CD4-positive, CD25-positive, alpha-beta regulatory T cell (primary cell): ENCODE results near the gene ZNF682. TPM values are rescaled to one million over a fixed set of nuclear protein-coding genes. Genes with fewer than 3 reads are reported as not detected.
"Not testable (repeated sequence)": the region's sequence is repeated elsewhere in the genome, so short reads cannot be mapped to it uniquely, and the experiment has no call there.

Experiments used
- ATAC-seq, 2 donors: fragments of 150-1000 bp; cut with Tn5 transposase; one replicate each; pipeline ENCODE4 v1.10.0; 2021; ENCODE audit warnings: low read depth in 2 of 2, moderate number of reproducible peaks in 2 of 2, moderate library complexity in 1 of 2
- DNase-seq, 3 donors: peaks; one replicate each; pipeline versions ENCODE4 v3.0.0 to v3.0.0-alpha.2; 2012 to 2022; ENCODE audit warnings: mixed read lengths in 1 of 3
- H3K27ac ChIP-seq: one replicate; pipeline ENCODE4 v1.7.0; 2013; ENCODE audit warnings: mild to moderate bottlenecking, low read length; ENCODE audit not compliant: insufficient read depth, poor library complexity, severe bottlenecking
- H3K27me3 ChIP-seq: one replicate; pipeline ENCODE4 v1.7.0; 2013; ENCODE audit warnings: low read length; ENCODE audit not compliant: control insufficient read depth, insufficient read depth
- H3K36me3 ChIP-seq: one replicate; pipeline ENCODE4 v1.7.0; 2013; ENCODE audit warnings: mild to moderate bottlenecking, low read length, moderate library complexity; ENCODE audit not compliant: control insufficient read depth, insufficient read depth
- H3K4me1 ChIP-seq: 2 replicates; pipeline ENCODE4 v1.7.0; 2013; ENCODE audit warnings: mild to moderate bottlenecking, low read length; ENCODE audit not compliant: insufficient read depth, control insufficient read depth, poor library complexity, severe bottlenecking
- H3K4me3 ChIP-seq: one replicate; pipeline ENCODE4 v1.7.0; 2013; ENCODE audit warnings: low read depth, mild to moderate bottlenecking, low read length, moderate library complexity
- H3K9me3 ChIP-seq, 2 experiments: 1 replicate in 1 of 2; 2 replicates in 1 of 2; pipeline ENCODE4 v1.7.0; 2013; ENCODE audit warnings: low read length in 2 of 2, mild to moderate bottlenecking in 1 of 2, moderate library complexity in 1 of 2; ENCODE audit not compliant: control insufficient read depth in 2 of 2
- H3K27ac Mint-ChIP-seq, 3 donors: one replicate each; pipeline ENCODE4 v1.8.0; 2020 to 2022; ENCODE audit warnings: mild to moderate bottlenecking in 3 of 3, mixed read lengths in 3 of 3, moderate library complexity in 2 of 3
- H3K27me3 Mint-ChIP-seq: one replicate; pipeline ENCODE4 v1.8.0; 2022; ENCODE audit warnings: mild to moderate bottlenecking, mixed read lengths
- H3K36me3 Mint-ChIP-seq: one replicate; pipeline ENCODE4 v1.8.0; 2020; ENCODE audit warnings: mixed read lengths
- H3K4me1 Mint-ChIP-seq, 4 donors: one replicate each; pipeline ENCODE4 v1.8.0; 2020 to 2022; ENCODE audit warnings: mixed read lengths in 4 of 4, mild to moderate bottlenecking in 1 of 4
- H3K4me3 Mint-ChIP-seq, 4 donors: one replicate each; pipeline ENCODE4 v1.8.0; 2020 to 2022; ENCODE audit warnings: mild to moderate bottlenecking in 4 of 4, mixed read lengths in 4 of 4, moderate library complexity in 3 of 4
- H3K9me3 Mint-ChIP-seq, 7 donors: one replicate each; pipeline ENCODE4 v1.8.0; 2020 to 2022; ENCODE audit warnings: mixed read lengths in 7 of 7, mild to moderate bottlenecking in 3 of 7, moderate library complexity in 2 of 7
- polyA plus RNA-seq, 4 donors: library from polyadenylated mRNA; unstranded; fragments of 300-500 nt; fragmentation: Illumina TruSeq; gene quantifications; one replicate each; pipeline ENCODE4 v1.2.3, GENCODE V29; 2021
- total RNA-seq: library from RNA; stranded (reverse); gene quantifications from one replicate; pipeline ENCODE4 v1.2.3, GENCODE V29; 2022

The ZNF682 gene
- total RNA-seq (10.2 TPM), polyA plus RNA-seq (10 to 100 TPM in 1 of 4 donors, 1 to 10 TPM in 3; 3.8 to 10.8 (median 5.2) TPM)

DNA sequence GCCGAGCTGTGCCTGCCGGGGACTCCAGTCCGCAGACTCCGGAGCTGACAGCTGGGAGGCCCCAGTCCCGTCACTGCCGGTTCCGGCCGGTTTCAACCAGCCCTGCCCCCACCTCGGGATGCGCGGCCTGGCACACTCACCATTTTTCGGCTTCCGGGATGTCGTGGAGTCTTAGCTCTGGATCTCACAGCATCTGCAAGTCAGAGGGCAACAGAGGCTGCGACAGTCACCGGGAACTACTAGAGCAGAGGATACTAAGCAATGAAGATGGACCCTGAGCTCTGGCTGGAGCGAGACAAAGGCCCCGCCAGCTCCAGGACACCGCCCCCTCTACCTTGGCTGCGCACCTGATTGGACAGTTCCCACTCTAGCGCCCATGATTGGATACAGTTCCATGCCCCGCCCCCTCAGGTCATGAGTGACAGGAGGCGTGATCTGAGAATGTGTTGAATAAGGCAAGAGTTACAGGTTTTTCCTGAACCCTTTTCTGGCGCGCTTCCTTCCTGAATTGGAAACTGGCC lies at the start of gene ZNF682:
ZNF682 (minus strand) TSS at position 303 of the 521 bp plus-strand sequence; CDS start at position 143, 160 bp downstream.
- H3K27me3 ChIP-seq = no peaks in the 10 kb centered on the region
- Mint-ChIP-seq H3K4me3 (peak within 1 kb of the TSS; percentile 95 to 97 (median 96)), H3K27me3 (peaks cover 5% of the 10 kb centered on the region), H3K4me1 (peaks cover 7 to 27% (median 19%) of the 10 kb centered on the region in 4 donors), H3K27ac (peak within 1 kb of the TSS; percentile 95 to 98 (median 95)), H3K36me3 (peaks cover 4% of the 10 kb centered on the region), H3K9me3 (peaks cover 0 to 4% (median 0%) of the 10 kb centered on the region in 7 donors)
- DNase-seq (peak; percentile 87 to 94 (median 93)), ATAC-seq (peak; percentile 99)
- H3K4me3 ChIP-seq = peak within 1 kb of the TSS; percentile 82
- H3K4me1 ChIP-seq = peaks cover 10% of the 10 kb centered on the region
- H3K27ac ChIP-seq = peak within 1 kb of the TSS; percentile 76
- H3K36me3 ChIP-seq = peaks cover 3% of the 10 kb centered on the region
- H3K9me3 ChIP-seq = peaks cover 0 to 3% of the 10 kb centered on the region in 2 experiments

DNA sequence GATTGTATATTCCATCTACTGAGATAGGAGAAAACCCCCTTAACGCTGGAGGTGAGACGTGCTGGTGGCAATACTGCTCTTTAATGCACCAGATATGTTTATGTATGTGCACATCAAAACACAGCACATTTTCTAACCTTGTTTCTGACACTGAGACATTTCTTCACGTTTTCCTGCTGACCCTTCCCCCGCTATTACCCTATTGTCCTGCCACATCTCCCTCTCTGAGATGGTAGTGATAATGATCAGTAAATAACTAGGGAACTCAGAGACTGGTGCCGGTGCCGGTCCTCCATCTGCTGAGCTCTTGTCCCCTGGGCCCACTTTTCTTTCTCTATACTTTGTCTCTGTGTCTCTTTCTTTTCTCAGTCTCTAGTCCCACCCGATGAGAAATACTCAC lies 43.6 kb upstream of the ZNF682 start:
- peaks cover 0 to 15% (median 0%) of the 10 kb centered on the region in 7 donors for H3K9me3 Mint-ChIP-seq
- not testable (repeated sequence) for DNase-seq, H3K4me3 ChIP-seq, H3K27ac ChIP-seq, H3K4me3 Mint-ChIP-seq, H3K27me3 ChIP-seq, H3K27ac Mint-ChIP-seq, ATAC-seq, H3K27me3 Mint-ChIP-seq, H3K36me3 ChIP-seq
- peaks cover 7 to 23% (median 9%) of the 10 kb centered on the region in 4 donors for H3K4me1 Mint-ChIP-seq
- H3K4me1 ChIP-seq = peaks cover 14% of the 10 kb centered on the region
- peaks cover 7 to 23% of the 10 kb centered on the region in 2 experiments for H3K9me3 ChIP-seq
- H3K36me3 Mint-ChIP-seq = peaks cover 16% of the 10 kb centered on the region

DNA sequence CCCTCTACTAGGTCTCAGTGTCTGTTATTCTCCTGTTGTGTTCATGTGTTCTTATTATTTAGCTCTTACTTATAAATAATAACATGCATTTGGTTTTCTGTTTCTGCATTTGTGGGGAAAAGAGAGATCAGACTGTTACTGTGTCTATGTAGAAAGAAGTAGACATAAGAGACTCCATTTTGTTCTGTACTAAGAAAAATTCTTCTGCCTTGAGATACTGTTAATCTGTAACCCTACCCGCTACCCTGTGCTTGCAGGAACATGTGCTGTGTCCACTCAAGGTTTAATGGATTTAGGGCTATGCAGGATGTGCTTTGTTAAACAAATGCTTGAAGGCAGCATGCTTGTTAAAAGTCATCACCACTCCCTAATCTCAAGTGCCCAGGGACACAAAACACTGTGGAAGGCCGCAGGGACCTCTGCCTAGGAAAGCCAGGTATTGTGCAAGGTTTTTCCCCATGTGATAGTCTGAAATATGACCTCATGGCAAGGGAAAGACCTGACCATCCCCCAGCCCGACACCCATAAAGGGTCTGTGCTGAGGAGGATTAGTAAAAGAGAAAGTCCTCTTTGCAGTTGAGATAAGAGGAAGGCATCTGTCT lies 43.0 kb upstream of the ZNF682 start:
- not testable (repeated sequence) for H3K27ac Mint-ChIP-seq, H3K27me3 Mint-ChIP-seq, H3K36me3 ChIP-seq, H3K4me3 ChIP-seq, DNase-seq, H3K27ac ChIP-seq, ATAC-seq, H3K27me3 ChIP-seq
- Histone ChIP-seq H3K4me1 (peaks cover 16% of the 10 kb centered on the region), H3K9me3 (peaks cover 7 to 18% of the 10 kb centered on the region in 2 experiments)
- Mint-ChIP-seq H3K9me3 (peaks cover 0 to 12% (median 0%) of the 10 kb centered on the region in 7 donors), H3K4me1 (peaks cover 9 to 27% (median 12%) of the 10 kb centered on the region in 4 donors), H3K4me3 (peak overlapping the region in 1 of 4 donors; percentile 75), H3K36me3 (peaks cover 16% of the 10 kb centered on the region)

DNA sequence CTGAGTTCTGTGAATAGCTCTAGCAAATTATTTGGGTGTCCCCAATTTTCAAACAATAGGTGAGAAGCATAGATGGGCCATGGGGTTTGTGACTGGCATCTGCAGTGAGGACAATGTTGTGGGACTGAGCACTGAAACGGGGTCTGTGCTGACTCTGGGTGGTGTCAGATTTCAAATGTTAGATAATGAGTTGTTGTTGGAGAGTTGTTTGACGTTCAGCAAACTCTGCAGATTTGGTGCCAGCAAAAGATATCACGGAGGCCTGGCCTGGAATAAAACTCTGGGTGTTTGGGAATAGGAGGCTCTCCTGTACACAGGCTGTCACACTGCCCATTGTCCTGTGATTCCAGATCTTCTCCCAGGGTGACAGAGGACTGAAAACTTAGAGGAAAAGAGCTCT lies 41.4 kb upstream of the ZNF682 start:
- no peak for DNase-seq
- H3K27me3 ChIP-seq = no peaks in the 10 kb centered on the region
- Mint-ChIP-seq H3K9me3 (peaks cover 0 to 13% (median 0%) of the 10 kb centered on the region in 7 donors), H3K36me3 (peaks cover 13% of the 10 kb centered on the region), H3K4me3 (peak overlapping the region in 2 of 4 donors; percentile 10 to 83), H3K27ac (peak overlapping the region in 1 of 3 donors; percentile 45), H3K4me1 (peaks cover 9 to 27% (median 12%) of the 10 kb centered on the region in 4 donors), H3K27me3 (no peaks in the 10 kb centered on the region)
- no peaks in the 10 kb centered on the region for H3K36me3 ChIP-seq
- peaks cover 2 to 11% of the 10 kb centered on the region in 2 experiments for H3K9me3 ChIP-seq
- no peak overlapping the region for H3K4me3 ChIP-seq
- H3K4me1 ChIP-seq = peaks cover 16% of the 10 kb centered on the region
- ATAC-seq = no peak
- no peak overlapping the region for H3K27ac ChIP-seq

GRCh38 chr19:20079476-20079875 lies 40.2 kb upstream of the ZNF682 start:
- no peak overlapping the region for H3K27ac Mint-ChIP-seq
- Histone ChIP-seq H3K4me1 (peaks cover 16% of the 10 kb centered on the region), H3K27ac (no peak overlapping the region), H3K36me3 (no peaks in the 10 kb centered on the region), H3K27me3 (no peaks in the 10 kb centered on the region), H3K4me3 (no peak overlapping the region), H3K9me3 (peaks cover 2 to 11% of the 10 kb centered on the region in 2 experiments)
- peaks cover 0 to 13% (median 0%) of the 10 kb centered on the region in 7 donors for H3K9me3 Mint-ChIP-seq
- no peak for ATAC-seq
- peak overlapping the region; percentile 33 to 77 (median 50) for H3K4me3 Mint-ChIP-seq
- DNase-seq = peak in 1 of 3 donors; percentile 4
- H3K4me1 Mint-ChIP-seq = peaks cover 9 to 27% (median 12%) of the 10 kb centered on the region in 4 donors
- peaks cover 13% of the 10 kb centered on the region for H3K36me3 Mint-ChIP-seq
- no peaks in the 10 kb centered on the region for H3K27me3 Mint-ChIP-seq

DNA sequence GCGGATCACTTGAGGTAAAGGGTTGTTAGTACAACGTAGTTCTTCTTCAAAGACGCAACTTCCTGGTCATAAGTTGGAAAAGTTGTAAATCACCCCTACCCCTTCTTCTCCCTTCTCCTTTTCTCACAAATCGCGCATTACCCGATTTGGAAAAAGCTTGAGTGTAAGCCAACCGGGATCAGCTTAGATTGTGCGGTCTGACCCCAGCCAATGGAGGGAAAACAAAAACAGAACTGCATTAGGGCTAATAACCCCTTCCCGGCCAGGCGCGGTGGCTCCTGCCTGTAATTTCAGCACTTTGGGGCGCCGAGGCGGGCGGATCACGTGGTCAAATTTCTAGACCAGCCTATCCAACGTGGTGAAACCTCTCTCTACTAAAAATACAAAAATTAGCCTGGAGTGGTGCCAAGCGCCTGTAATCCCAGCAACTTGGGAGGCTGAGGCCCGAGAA lies 39.3 kb upstream of the ZNF682 start:
- Mint-ChIP-seq H3K27ac (peak overlapping the region in 1 of 3 donors; percentile 53), H3K4me3 (peak overlapping the region; percentile 82 to 91 (median 89)), H3K27me3 (no peaks in the 10 kb centered on the region), H3K36me3 (peaks cover 13% of the 10 kb centered on the region), H3K4me1 (peaks cover 9 to 27% (median 12%) of the 10 kb centered on the region in 4 donors), H3K9me3 (peaks cover 0 to 12% (median 0%) of the 10 kb centered on the region in 7 donors)
- no peaks in the 10 kb centered on the region for H3K27me3 ChIP-seq
- no peaks in the 10 kb centered on the region for H3K36me3 ChIP-seq
- H3K4me3 ChIP-seq = peak overlapping the region; percentile 80
- H3K9me3 ChIP-seq = peaks cover 0 to 7% of the 10 kb centered on the region in 2 experiments
- H3K4me1 ChIP-seq = peaks cover 16% of the 10 kb centered on the region
- ATAC-seq (no peak), DNase-seq (peak in 2 of 3 donors; percentile 1 to 13)
- no peak overlapping the region for H3K27ac ChIP-seq

DNA sequence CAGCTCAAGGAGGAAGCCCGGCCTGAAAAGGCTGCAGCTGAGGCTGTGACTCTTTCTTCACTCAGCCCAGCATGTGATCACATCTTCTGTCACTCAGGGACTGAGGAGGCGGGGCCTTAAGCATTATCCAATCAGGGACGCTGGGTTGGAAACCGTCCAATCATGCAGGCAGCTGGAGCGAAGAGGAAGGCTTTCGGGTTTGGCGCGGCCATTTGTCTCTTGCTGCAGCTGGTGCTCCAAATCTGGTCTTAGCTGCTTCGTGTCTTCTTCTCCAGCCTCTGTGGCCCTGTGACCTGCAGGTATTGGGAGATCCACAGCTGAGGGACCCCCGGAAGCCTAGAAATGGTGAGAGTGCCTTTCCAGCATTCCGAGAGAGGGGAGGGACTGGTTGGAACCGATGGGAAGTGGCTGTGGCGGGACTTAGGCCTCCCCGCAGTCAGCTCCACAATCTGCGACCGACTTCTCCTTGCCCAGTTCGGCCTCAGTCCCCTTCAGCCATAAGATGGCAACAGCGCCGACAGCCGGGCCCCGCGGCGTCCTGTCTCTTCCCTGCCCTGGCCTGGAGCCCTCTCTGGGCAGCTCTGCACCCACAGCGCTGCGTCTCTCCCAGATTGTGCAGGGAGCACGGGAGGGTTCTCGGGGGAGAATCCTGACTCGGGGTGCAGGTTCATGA lies 38.6 kb upstream of the ZNF682 start, which contains the start of gene ZNF90:
ZNF90 (plus strand) TSS at position 210 of the 673 bp plus-strand sequence; CDS start at position 343, 133 bp downstream.
- Mint-ChIP-seq H3K27ac (peak within 1 kb of the TSS in 1 of 3 donors; percentile 53), H3K27me3 (no peaks in the 10 kb centered on the region), H3K4me3 (peak within 1 kb of the TSS; percentile 82 to 91 (median 89)), H3K9me3 (peaks cover 0 to 17% (median 0%) of the 10 kb centered on the region in 7 donors), H3K4me1 (peaks cover 9 to 27% (median 12%) of the 10 kb centered on the region in 4 donors), H3K36me3 (peaks cover 13% of the 10 kb centered on the region)
- no peaks in the 10 kb centered on the region for H3K9me3 ChIP-seq
- peaks cover 16% of the 10 kb centered on the region for H3K4me1 ChIP-seq
- H3K36me3 ChIP-seq = no peaks in the 10 kb centered on the region
- DNase-seq = peak; percentile 73 to 88 (median 83)
- H3K4me3 ChIP-seq = peak within 1 kb of the TSS; percentile 80
- peak; percentile 98 to 99 for ATAC-seq
- H3K27me3 ChIP-seq = no peaks in the 10 kb centered on the region
- no peak within 1 kb of the TSS for H3K27ac ChIP-seq
